CD14-positive monocyte (primary cell): ENCODE measurements around the gene SIAH1. TPM values are rescaled to one million over a fixed set of nuclear protein-coding genes. Genes with fewer than 3 reads are reported as not detected.
A peak's percentile ranks its signal among the peaks of the same experiment; 100 is the strongest.

ENCODE experiments used
- DNase-seq, 3 donors: peaks; one replicate each; pipeline ENCODE4 v3.0.0-alpha.2; 2011 to 2022
- H2AFZ ChIP-seq: 2 replicates; pipeline ENCODE4 v1.6.0; 2012; ENCODE audit warnings: mild to moderate bottlenecking, low read depth, low read length, inconsistent platforms; ENCODE audit not compliant: insufficient read depth, poor library complexity, severe bottlenecking
- H3K27ac ChIP-seq, 2 donors: 1 replicate in 1 of 2; 2 replicates in 1 of 2; pipeline ENCODE4 v1.5.1; 2012 to 2013; ENCODE audit warnings: low read length in 2 of 2, control low read depth in 1 of 2, inconsistent platforms in 1 of 2, low read depth in 1 of 2, mild to moderate bottlenecking in 1 of 2
- H3K27me3 ChIP-seq, 2 donors: one replicate each; pipeline versions ENCODE4 v1.6.0 to v1.6.1; 2011 to 2013; ENCODE audit warnings: low read length in 2 of 2; ENCODE audit not compliant: control insufficient read depth in 2 of 2, insufficient read depth in 2 of 2
- H3K36me3 ChIP-seq, 2 donors: replicated peaks in 1 of 2; 1 replicate in 1 of 2; 2 replicates in 1 of 2; pipeline versions ENCODE4 v1.5.1 to v1.6.1; 2012 to 2013; ENCODE audit warnings: low read length in 2 of 2, control low read depth in 1 of 2, inconsistent platforms in 1 of 2, mild to moderate bottlenecking in 1 of 2; ENCODE audit not compliant: insufficient read depth in 2 of 2, control insufficient read depth in 1 of 2
- H3K4me1 ChIP-seq, 2 donors: 1 replicate in 1 of 2; 2 replicates in 1 of 2; pipeline versions ENCODE4 v1.5.1 to v1.6.1; 2012 to 2013; ENCODE audit warnings: low read length in 2 of 2, control low read depth in 1 of 2, inconsistent platforms in 1 of 2, mild to moderate bottlenecking in 1 of 2, moderate library complexity in 1 of 2; ENCODE audit not compliant: insufficient read depth in 2 of 2, control insufficient read depth in 1 of 2
- H3K4me2 ChIP-seq: replicated peaks from 2 replicates; pipeline ENCODE3; 2012; ENCODE audit warnings: low read length, moderate library complexity, mild to moderate bottlenecking; ENCODE audit not compliant: poor library complexity, severe bottlenecking; ENCODE audit errors: extremely low read depth
- H3K4me3 ChIP-seq, 3 experiments: fragments of 200-600 bp in 1 of 3; sonication (generic) in 1 of 3; replicated peaks in 1 of 3; 1 replicate in 2 of 3; 2 replicates in 1 of 3; pipeline ENCODE4 v1.5.1; 2011 to 2013; ENCODE audit warnings: low read length in 3 of 3, mild to moderate bottlenecking in 3 of 3, control low read depth in 2 of 3, low read depth in 2 of 3, inconsistent platforms in 1 of 3, moderate library complexity in 1 of 3
- H3K79me2 ChIP-seq: 2 replicates; pipeline ENCODE4 v1.6.0; 2012; ENCODE audit warnings: mild to moderate bottlenecking, control low read depth, inconsistent platforms, low read length, moderate library complexity; ENCODE audit not compliant: insufficient read depth
- H3K9ac ChIP-seq: 2 replicates; pipeline ENCODE4 v1.6.0; 2017; ENCODE audit warnings: low read length, mild to moderate bottlenecking; ENCODE audit not compliant: insufficient read depth, poor library complexity, severe bottlenecking
- H3K9me3 ChIP-seq, 2 donors: replicated peaks in 1 of 2; 1 replicate in 1 of 2; 2 replicates in 1 of 2; pipeline versions ENCODE4 v1.5.1 to v1.6.1; 2012 to 2013; ENCODE audit warnings: low read length in 2 of 2, control low read depth in 1 of 2; ENCODE audit not compliant: control insufficient read depth in 1 of 2, insufficient read depth in 1 of 2
- H4K20me1 ChIP-seq: 2 replicates; pipeline ENCODE4 v1.6.0; 2012; ENCODE audit warnings: mild to moderate bottlenecking, low read length, control low read depth, moderate library complexity; ENCODE audit not compliant: insufficient read depth
- H3K27ac Mint-ChIP-seq, 7 donors: one replicate each; pipeline ENCODE4 v1.8.0; 2020; ENCODE audit warnings: mild to moderate bottlenecking in 7 of 7, mixed read lengths in 7 of 7, moderate library complexity in 6 of 7, inconsistent platforms in 2 of 7
- H3K27me3 Mint-ChIP-seq, 3 donors: one replicate each; pipeline ENCODE4 v1.8.0; 2021 to 2022; ENCODE audit warnings: low read depth in 3 of 3, mild to moderate bottlenecking in 3 of 3, mixed read lengths in 3 of 3, moderate library complexity in 3 of 3, inconsistent platforms in 1 of 3
- H3K36me3 Mint-ChIP-seq, 2 donors: one replicate each; pipeline ENCODE4 v1.8.0; 2020; ENCODE audit warnings: mixed read lengths in 2 of 2, inconsistent platforms in 1 of 2, mild to moderate bottlenecking in 1 of 2
- H3K4me1 Mint-ChIP-seq: one replicate; pipeline ENCODE4 v1.8.0; 2020; ENCODE audit warnings: mild to moderate bottlenecking, mixed read lengths
- H3K4me3 Mint-ChIP-seq, 2 donors: one replicate each; pipeline ENCODE4 v1.8.0; 2020; ENCODE audit warnings: mild to moderate bottlenecking in 2 of 2, mixed read lengths in 2 of 2, moderate library complexity in 1 of 2
- H3K9me3 Mint-ChIP-seq, 7 donors: one replicate each; pipeline ENCODE4 v1.8.0; 2020 to 2022; ENCODE audit warnings: mixed read lengths in 7 of 7, mild to moderate bottlenecking in 6 of 7, moderate library complexity in 6 of 7, inconsistent platforms in 2 of 7
- WGBS: methylation state at CpG from one replicate; pipeline ENCODE4 v1.1.5; 2013; ENCODE audit warnings: missing lambda C conversion rate; ENCODE audit not compliant: insufficient coverage; 5-methylcytosine and 5-hydroxymethylcytosine counted together
- intact Hi-C, 2 donors: fragments of 100-400 bp; cut with micrococcal nuclease; formaldehyde crosslinking; loops; one replicate each; pipeline versions ENCODE4 v1.15.0 to v1.15.1; 2023
- polyA plus RNA-seq, 3 donors: library from polyadenylated mRNA; depleted of rRNA in 1 of 3; unstranded in 2 of 3; stranded (reverse) in 1 of 3; fragments of 300-500 nt in 2 of 3; fragments of >200 nt in 1 of 3; fragmentation: Illumina TruSeq in 2 of 3; gene quantifications; 1 replicate in 2 of 3; 2 replicates in 1 of 3; pipeline ENCODE4 v1.2.3, GENCODE V29; 2012 to 2021
- TF ChIP-seq, protein P1 (sequence below): fragments of 200-600 bp; IDR thresholded peaks from one replicate; pipeline ENCODE4 v1.8.0; 2022; ENCODE audit warnings: antibody characterized with exemption, mild to moderate bottlenecking

Gene SIAH1
- polyA plus RNA-seq, 3 donors, result 4.9 to 11.8 (median 5.6) TPM

DNA sequence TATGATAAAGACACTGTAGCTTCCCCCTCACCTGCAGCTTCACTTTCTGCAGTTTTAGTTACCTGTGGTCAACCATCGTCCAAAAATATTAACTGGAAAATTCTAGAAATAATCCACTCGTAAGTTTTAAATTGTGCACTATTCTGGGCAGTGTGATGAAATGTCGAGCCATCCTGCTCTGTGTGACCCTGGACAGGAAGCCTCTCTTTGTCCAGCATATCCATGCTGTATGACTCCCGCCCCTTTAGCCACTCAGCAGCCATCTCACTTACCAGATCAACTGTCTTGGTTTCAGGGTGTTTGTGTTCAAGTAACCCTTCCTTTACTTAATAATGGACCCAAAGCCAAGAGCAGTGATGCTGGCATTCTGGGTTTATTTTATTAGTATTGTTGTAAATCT, 56.1 kb downstream of the SIAH1 start:
- Histone ChIP-seq H3K79me2 (no peaks in the 10 kb centered on the region), H3K4me2 (no peak overlapping the region), H3K27ac (no peak overlapping the region), H3K9ac (no peak overlapping the region), H3K9me3 (no peaks in the 10 kb centered on the region), H4K20me1 (peaks cover 13% of the 10 kb centered on the region), H3K4me1 (peaks cover 9 to 11% of the 10 kb centered on the region in 2 donors), H3K4me3 (no peak overlapping the region), H2AFZ (no peak overlapping the region), H3K36me3 (peaks cover 9 to 37% of the 10 kb centered on the region in 2 donors), H3K27me3 (no peaks in the 10 kb centered on the region)
- Mint-ChIP-seq H3K36me3 (peaks cover 26 to 63% of the 10 kb centered on the region in 2 donors), H3K9me3 (peaks cover 0 to 2% (median 0%) of the 10 kb centered on the region in 7 donors), H3K4me3 (no peak overlapping the region), H3K27me3 (peaks cover 0 to 1% (median 0%) of the 10 kb centered on the region in 3 donors), H3K27ac (peak overlapping the region in 1 of 7 donors; percentile 25), H3K4me1 (peaks cover 15% of the 10 kb centered on the region)
- no peak for DNase-seq
- intact Hi-C loops, result no loop called here
- WGBS, result 100% methylated on average over 1 of the region's 4 CpGs
- TF ChIP-seq, protein P1, sequence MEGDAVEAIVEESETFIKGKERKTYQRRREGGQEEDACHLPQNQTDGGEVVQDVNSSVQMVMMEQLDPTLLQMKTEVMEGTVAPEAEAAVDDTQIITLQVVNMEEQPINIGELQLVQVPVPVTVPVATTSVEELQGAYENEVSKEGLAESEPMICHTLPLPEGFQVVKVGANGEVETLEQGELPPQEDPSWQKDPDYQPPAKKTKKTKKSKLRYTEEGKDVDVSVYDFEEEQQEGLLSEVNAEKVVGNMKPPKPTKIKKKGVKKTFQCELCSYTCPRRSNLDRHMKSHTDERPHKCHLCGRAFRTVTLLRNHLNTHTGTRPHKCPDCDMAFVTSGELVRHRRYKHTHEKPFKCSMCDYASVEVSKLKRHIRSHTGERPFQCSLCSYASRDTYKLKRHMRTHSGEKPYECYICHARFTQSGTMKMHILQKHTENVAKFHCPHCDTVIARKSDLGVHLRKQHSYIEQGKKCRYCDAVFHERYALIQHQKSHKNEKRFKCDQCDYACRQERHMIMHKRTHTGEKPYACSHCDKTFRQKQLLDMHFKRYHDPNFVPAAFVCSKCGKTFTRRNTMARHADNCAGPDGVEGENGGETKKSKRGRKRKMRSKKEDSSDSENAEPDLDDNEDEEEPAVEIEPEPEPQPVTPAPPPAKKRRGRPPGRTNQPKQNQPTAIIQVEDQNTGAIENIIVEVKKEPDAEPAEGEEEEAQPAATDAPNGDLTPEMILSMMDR, result no peak

GRCh38 chr16:48326915-48327314, 58.3 kb downstream of the SIAH1 start:
- Histone ChIP-seq H3K4me1 (peaks cover 9 to 11% of the 10 kb centered on the region in 2 donors), H4K20me1 (peaks cover 13% of the 10 kb centered on the region), H3K27ac (no peak overlapping the region), H3K36me3 (peaks cover 14 to 49% of the 10 kb centered on the region in 2 donors), H3K4me2 (no peak overlapping the region), H3K27me3 (no peaks in the 10 kb centered on the region), H3K4me3 (no peak overlapping the region), H3K79me2 (no peaks in the 10 kb centered on the region), H2AFZ (no peak overlapping the region), H3K9me3 (no peaks in the 10 kb centered on the region), H3K9ac (no peak overlapping the region)
- peaks cover 0 to 2% (median 0%) of the 10 kb centered on the region in 7 donors for H3K9me3 Mint-ChIP-seq
- no peak overlapping the region for H3K4me3 Mint-ChIP-seq
- WGBS, result 80% methylated on average over 2 of the region's 4 CpGs
- TF ChIP-seq, protein P1, result no peak
- no peak for DNase-seq
- H3K27me3 Mint-ChIP-seq, result no peaks in the 10 kb centered on the region
- intact Hi-C loops, result no loop called here
- peak overlapping the region in 2 of 7 donors; percentile 46 to 49 for H3K27ac Mint-ChIP-seq
- H3K36me3 Mint-ChIP-seq, result peaks cover 31 to 63% of the 10 kb centered on the region in 2 donors
- H3K4me1 Mint-ChIP-seq, result peaks cover 15% of the 10 kb centered on the region
